Fibroblast of peridontal ligament (primary cell): Measurements from ENCODE around the gene DARS1.

Source experiments
- DNase-seq: peaks from one replicate; pipeline ENCODE4 v3.0.0-alpha.2; 2010; ENCODE audit errors: extremely low read depth

Gene DARS1

GRCh38 chr2:135985018-135985825, at the start of gene DARS1:
Gene DARS1, minus strand, starts transcription at chr2:135985626. Its CDS starts 158 bp downstream, at chr2:135985468.
- DNase-seq: peak; percentile 93

GRCh38 chr2:136034629-136035028, 49.2 kb upstream of the DARS1 start:
- no peak for DNase-seq

GRCh38 chr2:136032817-136033535, 47.5 kb upstream of the DARS1 start:
- no peak for DNase-seq

- DNase-seq: no peak
These were observed 46.8 kb upstream of the DARS1 start for GRCh38 chr2:136032192-136032591.

GRCh38 chr2:136031711-136032110, 46.3 kb upstream of the DARS1 start:
- no peak for DNase-seq

- no peak for DNase-seq
These were observed 45.0 kb upstream of the DARS1 start for GRCh38 chr2:136030406-136030805.

GRCh38 chr2:136029149-136029548, 43.7 kb upstream of the DARS1 start:
- no peak for DNase-seq

GRCh38 chr2:136028001-136028400, 42.6 kb upstream of the DARS1 start:
- no peak for DNase-seq

- DNase-seq: no peak
These were observed 41.7 kb upstream of the DARS1 start for GRCh38 chr2:136027112-136027511.

- no peak for DNase-seq
These were observed 39.9 kb upstream of the DARS1 start for GRCh38 chr2:136025057-136025973.

- no peak for DNase-seq
These were observed 39.2 kb upstream of the DARS1 start for GRCh38 chr2:136024616-136025015.

GRCh38 chr2:136024185-136024584, 38.8 kb upstream of the DARS1 start:
- no peak for DNase-seq

GRCh38 chr2:136023416-136023815, 38.0 kb upstream of the DARS1 start:
- no peak for DNase-seq

- DNase-seq: no peak
These were observed 37.1 kb upstream of the DARS1 start for GRCh38 chr2:136022396-136023146.

GRCh38 chr2:136021976-136022375, 36.5 kb upstream of the DARS1 start:
- DNase-seq: no peak

GRCh38 chr2:136021406-136021805, 36.0 kb upstream of the DARS1 start:
- no peak for DNase-seq

- no peak for DNase-seq
These were observed 35.4 kb upstream of the DARS1 start for GRCh38 chr2:136020831-136021230.

- no peak for DNase-seq
These were observed 34.4 kb upstream of the DARS1 start for GRCh38 chr2:136019825-136020224.

- no peak for DNase-seq
These were observed 33.9 kb upstream of the DARS1 start for GRCh38 chr2:136019306-136019705.

- DNase-seq: no peak
These were observed 32.4 kb upstream of the DARS1 start for GRCh38 chr2:136017786-136018185.

- DNase-seq: no peak
These were observed 31.4 kb upstream of the DARS1 start for GRCh38 chr2:136016836-136017235.
